DMS153 treated with DMSO at 0.1 percent for 48 hours (cell line): ENCODE results near the gene MTMR1.
A peak's percentile ranks its signal among the peaks of the same experiment; 100 is the strongest.

ENCODE experiments used
- DNase-seq: peaks from one replicate; lab custom pipeline; 2025; ENCODE audit not compliant: unreplicated experiment; lab: John Stamatoyannopoulos, UW

The MTMR1 gene

DNA sequence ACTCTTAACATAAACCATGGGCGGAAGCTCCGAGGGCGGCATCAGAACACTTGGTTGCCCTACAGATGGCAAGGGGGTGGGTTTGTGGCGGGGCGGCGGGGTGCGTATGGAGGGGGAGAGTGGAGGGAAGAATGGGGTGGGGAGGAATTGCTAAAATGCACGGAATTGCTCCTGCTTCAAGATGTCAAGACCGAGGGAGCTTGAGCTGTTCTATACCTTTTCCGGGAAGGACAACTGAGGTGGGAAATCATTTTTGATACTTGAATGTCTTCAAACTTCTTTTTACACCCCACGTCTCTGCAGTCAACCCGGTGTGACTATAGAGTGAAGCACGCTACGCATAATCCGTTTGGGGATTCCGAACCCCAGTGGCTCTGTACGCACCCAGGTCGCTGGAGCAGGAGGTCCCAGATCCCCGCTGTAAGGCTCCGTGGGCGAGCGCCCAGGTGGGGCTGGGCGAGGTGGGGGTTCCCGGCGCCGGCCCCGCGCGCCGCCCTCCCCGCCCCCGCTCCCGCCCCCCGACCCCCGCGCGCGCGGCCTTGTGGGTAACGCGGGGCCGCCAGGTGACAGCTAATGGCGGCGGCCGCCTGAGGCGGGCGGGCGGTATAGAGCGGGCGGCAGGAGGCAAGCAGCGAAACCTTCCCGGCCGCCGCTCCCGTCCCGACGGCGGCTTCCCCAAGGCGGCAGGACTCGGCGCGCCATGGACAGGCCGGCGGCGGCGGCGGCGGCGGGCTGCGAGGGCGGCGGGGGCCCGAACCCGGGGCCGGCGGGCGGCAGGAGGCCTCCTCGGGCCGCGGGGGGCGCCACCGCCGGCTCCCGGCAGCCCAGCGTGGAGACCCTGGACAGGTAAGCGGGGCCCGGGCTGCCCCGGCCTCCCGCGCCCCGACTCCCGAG lies at the start of gene MTMR1:
Gene MTMR1 (plus strand): TSS at position 566 of the 894 bp plus-strand sequence. CDS start 135 bp downstream, at position 701.
- no peak for DNase-seq

GRCh38 chrX:150643958-150644357 lies 49.2 kb upstream of the MTMR1 start:
- no peak for DNase-seq

GRCh38 chrX:150644422-150644821 lies 48.8 kb upstream of the MTMR1 start:
- no peak for DNase-seq

- DNase-seq: no peak
Observed at GRCh38 chrX:150647331-150647730, 45.9 kb upstream of the MTMR1 start.

DNA sequence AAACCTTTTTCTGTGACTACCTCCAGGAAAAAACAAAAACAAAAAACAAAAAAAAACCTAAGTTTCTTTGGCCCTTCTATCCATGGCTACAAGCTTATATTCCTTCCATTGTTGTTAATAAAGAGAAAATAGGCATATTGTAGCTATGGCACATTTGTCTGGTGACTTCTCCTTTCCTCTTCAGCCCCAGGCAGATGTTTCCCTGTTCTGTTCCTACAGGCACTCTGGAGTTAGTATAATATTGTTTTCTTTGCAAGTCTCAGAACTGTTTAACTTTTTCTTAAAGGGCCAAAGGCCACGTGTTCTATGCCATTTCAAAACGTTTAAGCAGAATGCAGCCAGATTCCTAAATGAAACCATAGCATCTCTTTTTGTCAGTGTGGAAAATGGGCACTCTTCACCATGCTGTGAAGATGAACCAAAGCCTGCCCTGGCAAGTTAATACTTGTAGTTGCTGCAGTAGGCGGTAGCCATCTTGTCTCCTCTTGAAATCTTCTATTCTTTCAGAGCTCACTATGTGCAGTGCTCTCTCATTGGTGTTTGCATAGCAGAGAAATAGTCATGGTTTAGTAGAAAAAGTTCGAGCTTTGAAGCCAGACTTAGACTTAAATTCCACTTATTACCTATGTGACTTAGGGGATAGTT lies 44.8 kb upstream of the MTMR1 start:
- no peak for DNase-seq

GRCh38 chrX:150649096-150649870 lies 43.9 kb upstream of the MTMR1 start:
- DNase-seq: no peak

DNA sequence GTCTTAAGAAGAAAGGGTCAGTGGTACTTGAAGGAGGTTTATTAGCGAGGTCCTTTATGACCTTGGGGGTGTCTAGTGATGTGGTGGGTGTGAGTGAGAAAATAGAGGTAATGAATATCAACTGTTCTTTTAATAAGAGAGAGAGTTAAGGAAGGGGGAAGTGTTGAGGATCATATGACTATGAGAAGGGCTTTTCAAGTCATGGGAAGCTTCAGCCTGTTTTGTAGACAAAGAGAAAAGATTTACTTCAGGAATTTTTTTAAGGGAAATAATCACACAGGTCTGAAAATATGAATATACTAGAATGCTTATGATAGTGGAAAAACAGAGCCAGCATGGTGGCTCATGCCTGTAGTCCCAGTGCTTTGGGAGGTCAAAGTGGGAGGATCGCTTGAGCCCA lies 41.3 kb upstream of the MTMR1 start:
- DNase-seq: no peak

GRCh38 chrX:150655788-150656187 lies 37.4 kb upstream of the MTMR1 start:
- DNase-seq: no peak

GRCh38 chrX:150663073-150663472 lies 30.1 kb upstream of the MTMR1 start:
- DNase-seq: peak; percentile 20

DNA sequence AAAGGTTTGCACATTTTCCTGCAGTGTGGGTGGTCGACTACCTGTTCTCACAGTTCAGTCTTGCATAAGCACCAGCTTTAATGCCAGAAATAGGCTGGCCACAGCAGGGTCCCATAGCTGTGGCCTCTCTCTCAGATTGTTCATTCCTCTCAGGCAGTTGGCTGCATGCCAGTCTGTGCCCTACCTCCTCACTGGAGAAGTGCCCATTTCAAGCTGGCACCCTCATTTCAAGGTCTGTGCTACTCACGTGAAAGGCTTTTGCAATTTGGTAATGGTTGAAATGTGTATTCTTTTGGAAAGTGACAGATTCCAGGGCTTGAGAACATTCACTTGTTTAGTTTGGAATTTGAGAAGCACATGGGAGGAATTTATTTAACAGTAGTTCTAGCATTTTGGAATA lies 28.9 kb upstream of the MTMR1 start:
- DNase-seq: peak; percentile 31

GRCh38 chrX:150676221-150676620 lies 17.0 kb upstream of the MTMR1 start:
- DNase-seq: no peak

DNA sequence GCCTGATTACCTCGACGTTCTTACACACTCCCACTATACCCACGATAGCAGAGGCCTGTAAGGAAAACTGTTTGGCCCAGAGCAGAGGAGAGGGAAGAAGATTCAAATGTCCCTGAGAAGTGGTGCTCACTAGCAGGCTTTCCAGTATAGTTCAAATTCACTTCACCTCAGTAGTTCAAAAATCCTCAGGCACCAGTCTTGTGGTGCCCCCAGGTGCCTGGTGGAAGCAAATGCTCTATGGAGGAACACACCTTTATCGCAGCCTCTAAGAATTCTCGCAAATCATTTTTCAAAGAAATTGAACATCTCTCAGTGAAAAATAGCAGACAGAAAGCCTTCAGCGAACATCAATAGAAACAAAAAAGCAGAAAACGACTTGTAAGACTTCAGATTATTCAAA lies 12.2 kb upstream of the MTMR1 start:
- DNase-seq: peak; percentile 12

DNA sequence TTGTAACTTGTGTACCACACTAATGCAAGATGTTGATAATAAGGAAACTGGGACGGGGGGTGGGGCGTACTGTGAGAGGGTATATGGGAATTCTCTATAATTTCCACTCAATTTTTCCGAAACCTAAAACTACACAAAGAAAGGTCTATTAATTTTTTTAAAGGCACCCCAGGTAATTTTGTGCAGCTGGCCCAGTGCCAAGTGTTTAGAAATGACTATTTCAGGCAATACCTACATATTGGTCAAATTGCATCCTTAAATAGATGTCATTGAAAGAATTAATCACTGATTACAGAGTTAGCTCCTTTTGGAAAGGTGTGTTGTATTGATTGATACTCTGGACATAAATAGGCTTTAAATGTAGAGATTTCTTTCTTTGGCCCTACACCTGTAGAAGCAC lies 10.1 kb upstream of the MTMR1 start:
- DNase-seq: no peak

DNA sequence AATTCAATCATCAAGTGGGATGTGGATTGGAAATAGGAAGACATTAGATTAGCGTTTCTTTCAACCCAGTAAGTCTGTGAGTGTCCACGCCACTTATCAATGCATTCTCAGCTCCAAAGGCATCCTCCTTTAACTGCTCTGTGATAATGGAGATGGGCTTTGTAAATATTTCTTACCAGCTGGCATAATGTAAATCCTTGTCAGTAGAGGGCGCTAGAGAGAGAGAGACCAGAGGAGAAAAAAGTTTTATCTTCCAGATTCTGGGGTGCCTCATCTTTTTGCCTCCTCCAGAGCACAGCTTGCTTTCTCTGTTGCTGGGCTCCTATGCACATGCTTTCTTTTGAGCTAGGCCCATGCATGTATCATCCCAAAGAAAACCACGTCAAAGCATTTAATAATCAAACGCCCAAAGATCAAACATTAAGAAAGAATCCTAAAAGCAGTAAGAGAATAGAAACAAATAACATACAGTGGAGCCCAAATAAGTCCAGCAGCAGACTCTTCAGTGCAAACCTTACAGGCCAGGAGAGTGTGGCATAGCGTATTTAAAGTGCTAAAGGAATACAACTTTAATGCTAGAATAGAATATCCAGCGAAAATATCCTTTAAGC lies 9.6 kb upstream of the MTMR1 start:
- peak; percentile 12 for DNase-seq

DNA sequence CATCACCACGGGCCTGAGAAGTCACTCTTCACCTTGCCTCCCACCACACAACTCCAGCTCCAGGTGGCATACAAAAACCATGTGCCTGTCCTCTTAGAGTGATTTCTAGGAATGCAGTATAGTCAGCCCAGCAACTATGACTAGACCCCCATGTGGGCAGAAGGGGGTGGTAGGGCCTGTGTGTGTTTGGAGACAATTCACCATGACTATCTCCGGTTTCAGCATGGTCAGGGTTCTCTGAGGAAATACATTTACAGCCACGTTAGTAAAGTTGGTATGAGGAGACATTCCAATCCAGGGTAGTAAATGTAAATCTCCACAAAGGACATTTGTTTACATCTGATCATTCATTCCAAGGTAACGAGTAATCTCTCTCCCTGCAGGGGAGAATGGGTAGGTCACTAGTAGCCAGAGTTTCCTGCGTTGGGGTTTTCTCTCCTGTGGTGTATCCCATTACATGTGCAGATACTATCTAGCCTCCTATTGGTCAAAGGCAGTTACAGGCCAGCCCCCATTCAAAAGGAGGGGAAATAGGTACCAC lies 4.2 kb upstream of the MTMR1 start:
- DNase-seq: no peak

DNA sequence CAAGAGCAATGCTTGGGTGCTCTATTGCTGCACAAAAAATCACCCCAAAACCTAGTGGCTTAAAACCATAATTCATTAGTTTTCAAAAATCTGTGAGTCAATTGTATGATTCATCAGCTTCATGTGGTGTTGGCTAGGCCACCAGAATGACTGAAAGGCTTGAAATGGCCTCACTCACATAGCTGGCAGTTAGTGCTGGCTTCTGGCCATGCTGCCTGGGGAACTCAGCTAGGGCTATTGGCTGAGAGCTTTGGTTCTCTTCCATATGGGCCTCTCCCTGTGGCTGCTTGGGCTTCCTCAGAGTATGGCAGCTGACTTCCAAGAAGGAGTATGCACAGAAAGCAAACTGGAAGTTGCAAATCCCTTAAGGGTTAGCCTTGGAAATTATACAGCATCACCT lies 3.1 kb upstream of the MTMR1 start:
- DNase-seq: no peak

- no peak for DNase-seq
Observed at GRCh38 chrX:150692296-150692695, 900 bp upstream of the MTMR1 start.

- DNase-seq: peak; percentile 50
Observed at GRCh38 chrX:150693725-150694574, 754 bp downstream of the MTMR1 start.

- no peak for DNase-seq
Observed at GRCh38 chrX:150694738-150695410, 1.7 kb downstream of the MTMR1 start.
